Measurements from ENCODE around the gene PPP1R12B.
"Not testable (repeated sequence)": the region's sequence is repeated elsewhere in the genome, so short reads cannot be mapped to it uniquely, and the experiment has no call there.

PPP1R12B gene

DNA sequence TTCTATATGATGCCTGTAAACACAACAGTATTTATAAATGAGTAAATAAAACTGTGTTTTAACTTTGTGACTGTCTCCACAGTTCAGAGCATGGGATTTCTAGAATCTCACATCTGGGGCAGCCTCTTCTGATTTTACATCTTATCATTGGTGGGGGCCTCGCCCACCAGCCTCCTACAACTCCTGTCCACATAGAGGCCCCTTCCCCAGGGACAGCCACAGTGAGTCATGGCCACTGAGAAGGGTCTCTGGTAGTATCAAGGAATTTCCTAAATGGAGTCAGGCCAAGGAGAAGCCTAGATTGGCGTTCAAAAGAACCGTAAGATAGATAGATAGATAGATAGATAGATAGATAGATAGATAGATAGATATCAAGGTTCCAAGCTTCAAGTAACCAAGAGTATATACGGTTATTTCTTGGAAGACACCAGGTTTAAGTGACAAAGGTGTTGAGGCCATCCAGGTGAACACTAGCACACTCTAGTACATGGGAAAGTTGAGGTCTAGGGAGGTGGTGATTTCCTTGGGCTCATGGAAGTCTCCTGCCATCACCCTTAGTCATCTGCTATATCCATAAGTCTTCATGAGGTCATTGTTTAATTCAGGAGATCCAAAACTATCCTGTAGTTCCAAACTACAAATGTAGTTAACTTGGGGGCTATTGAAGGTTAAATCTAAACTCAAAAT is 240.1 kb downstream of the PPP1R12B start:
- no peak for TF ChIP-seq POLR2A (IDR thresholded peaks at IDR 0.05; ENCODE audit: low read depth, low read length)
- FAIRE-seq (no peak), DNase-seq (ENCODE audit: insufficient read length, low spot score) (peak; percentile 29)

DNA sequence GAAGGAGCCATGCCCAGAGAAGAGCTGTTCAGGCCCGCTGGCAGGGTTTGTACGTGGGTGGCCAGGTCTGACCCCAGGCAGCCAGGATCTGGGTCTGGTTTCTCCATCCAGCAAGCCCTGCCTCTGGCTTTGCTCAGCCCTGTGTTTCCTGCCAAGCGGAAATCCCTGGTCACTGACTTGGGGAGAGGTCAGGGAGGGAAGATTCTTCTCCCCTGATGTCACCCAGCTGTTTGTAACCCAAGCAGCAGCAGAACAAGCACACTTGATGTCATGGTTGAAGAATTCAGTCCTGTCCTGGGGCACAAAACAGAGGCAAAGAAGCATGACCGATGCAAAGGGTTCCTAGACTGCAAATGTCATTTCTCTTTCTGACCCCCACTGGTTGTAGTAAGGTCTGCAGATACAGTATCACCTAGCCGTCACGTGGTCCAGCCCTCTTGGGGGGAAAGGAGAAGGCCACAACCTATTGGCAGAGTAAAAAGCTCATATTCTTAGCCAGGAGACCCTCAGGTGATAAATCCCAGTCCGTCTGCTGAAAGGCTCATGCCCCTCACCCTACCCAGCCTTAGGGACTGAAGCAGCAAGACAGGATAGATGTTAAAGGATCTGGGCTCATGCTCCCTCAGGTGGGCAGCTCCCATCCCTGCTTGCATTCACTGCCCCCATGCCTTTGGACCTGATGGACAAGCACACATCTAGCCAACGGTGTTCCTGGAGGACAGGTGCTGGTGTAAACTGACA is 240.9 kb downstream of the PPP1R12B start:
- DNase-seq (ENCODE audit: insufficient read length, low spot score), result peak; percentile 87
- no peak for TF ChIP-seq POLR2A (IDR thresholded peaks at IDR 0.05; ENCODE audit: low read depth, low read length)
- peak; percentile 93 for FAIRE-seq

DNA sequence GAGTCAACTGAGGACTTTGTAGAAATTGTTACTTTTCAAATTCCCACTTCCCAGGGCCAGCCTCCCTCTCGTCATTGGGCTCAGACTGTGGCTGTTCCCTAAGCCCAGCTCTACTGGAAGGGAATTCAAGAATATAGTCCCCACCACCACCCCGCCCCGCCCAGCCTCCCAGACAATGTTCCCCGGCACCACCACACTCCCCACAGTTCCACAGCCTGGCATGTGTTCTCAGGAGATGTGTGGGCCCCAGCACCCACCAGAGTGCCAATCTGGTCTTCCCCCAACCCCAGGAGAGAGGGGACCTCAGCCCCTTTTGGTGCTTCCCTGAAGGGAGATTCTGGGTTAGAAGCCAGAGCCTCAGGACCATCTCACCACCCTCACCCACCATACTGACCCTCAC is 241.6 kb downstream of the PPP1R12B start:
- FAIRE-seq (no peak), DNase-seq (ENCODE audit: insufficient read length, low spot score) (no peak)
- no peak for TF ChIP-seq POLR2A (IDR thresholded peaks at IDR 0.05; ENCODE audit: low read depth, low read length)

DNA sequence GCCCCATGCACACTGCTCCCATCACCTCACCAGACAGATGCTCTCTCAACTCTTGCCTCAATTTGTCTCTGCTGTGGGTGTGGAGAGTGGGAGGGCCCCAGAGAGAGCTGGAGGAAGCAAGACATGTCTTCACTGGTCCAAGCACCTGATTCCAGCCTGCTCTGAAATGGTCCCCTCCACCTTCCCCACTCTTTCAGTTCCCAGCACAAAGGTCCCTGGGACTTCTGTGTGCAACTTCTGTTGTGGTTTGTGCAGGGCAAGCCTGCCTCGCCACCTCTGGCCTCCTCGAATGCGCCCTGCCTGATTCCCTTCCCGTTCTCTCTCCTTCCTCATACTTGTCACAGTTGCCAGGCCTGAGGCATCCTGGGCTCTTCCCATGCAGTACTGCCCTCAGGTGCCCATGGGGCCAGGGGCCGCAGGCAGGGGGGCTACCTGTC is 242.5 kb downstream of the PPP1R12B start:
- FAIRE-seq, result no peak
- no peak for DNase-seq (ENCODE audit: insufficient read length, low spot score)
- no peak for TF ChIP-seq POLR2A (IDR thresholded peaks at IDR 0.05; ENCODE audit: low read depth, low read length)

DNA sequence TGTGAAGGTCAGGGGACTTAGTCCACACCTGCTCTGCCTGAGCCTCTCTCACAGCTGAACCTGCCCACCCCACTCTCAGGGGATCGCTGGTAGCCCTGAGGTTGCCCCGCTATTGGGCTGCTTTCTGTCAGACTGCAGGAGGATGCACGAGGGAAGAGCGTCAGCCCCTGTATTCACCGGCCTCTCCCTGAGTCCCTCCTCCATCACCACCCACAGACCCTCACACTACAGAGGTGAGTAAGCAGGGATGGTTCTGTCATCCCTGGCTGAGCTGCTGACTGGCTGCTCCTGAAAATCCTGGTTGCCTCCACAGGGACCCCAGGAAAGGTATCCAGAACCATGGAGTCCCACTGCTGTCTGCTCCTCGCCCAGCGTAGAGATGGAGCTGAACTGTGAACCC is 243.0 kb downstream of the PPP1R12B start:
- FAIRE-seq (no peak), DNase-seq (ENCODE audit: insufficient read length, low spot score) (no peak)
- no peak for TF ChIP-seq POLR2A (IDR thresholded peaks at IDR 0.05; ENCODE audit: low read depth, low read length)

DNA sequence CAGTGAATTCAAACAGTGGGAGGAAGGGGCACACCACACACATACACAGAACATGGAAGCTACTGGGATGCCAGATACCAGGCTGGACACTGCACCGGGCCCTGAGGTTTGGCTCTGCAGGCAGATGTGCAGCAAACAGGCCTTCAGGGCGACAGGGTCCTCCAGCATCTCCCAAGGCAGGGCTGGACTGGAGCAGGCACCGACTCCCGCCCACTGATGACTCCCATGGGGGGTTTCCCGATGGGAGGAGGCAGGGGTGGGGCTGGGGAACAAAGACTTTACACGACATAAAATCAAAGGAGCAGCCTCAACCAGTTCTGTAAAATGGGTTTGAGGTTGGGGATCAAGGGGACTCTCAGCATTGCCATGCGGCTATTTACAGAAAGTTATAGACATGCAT is 243.6 kb downstream of the PPP1R12B start:
- TF ChIP-seq POLR2A (IDR thresholded peaks at IDR 0.05; ENCODE audit: low read depth, low read length), result no peak
- DNase-seq (ENCODE audit: insufficient read length, low spot score), result no peak
- FAIRE-seq, result no peak

DNA sequence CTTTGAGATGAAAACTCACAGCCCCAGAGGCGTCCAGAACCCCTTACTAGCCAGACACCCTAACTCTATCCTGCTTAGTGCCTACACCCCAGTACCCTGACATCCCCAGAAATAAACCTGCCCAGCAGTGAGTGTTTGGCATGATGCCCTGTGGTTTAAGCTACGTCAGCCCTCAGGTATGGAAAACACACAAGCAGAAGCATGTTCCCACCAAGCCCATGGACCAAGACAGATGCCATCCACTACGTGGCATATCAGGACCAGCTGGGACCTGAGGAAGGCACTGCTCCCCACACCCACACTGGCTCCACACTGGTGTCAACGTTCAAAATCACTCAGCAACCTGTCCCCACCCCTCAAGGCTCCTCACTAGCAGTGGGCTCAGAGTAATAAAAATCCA is 245.3 kb downstream of the PPP1R12B start:
- no peak for TF ChIP-seq POLR2A (IDR thresholded peaks at IDR 0.05; ENCODE audit: low read depth, low read length)
- DNase-seq (ENCODE audit: insufficient read length, low spot score) (peak; percentile 31), FAIRE-seq (no peak)

DNA sequence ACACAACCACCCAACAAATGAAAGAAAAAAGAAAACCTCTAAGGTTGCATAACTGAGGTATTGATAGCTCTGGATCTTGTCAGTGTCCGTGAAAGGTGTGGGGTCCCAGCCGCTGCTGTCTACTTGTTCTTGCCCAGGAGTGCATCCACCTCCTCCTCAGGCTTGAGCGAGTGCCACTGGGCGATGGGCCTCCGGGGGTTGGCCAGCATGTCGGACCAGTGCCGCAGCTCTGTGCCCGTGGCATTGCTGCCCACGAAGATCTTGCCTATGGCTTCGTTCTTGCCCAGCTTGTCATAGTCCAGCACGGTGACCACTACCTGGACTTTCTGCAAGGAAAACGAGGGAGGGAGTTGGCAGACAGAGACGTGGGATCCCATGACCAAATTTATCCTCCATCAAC is 248.1 kb downstream of the PPP1R12B start:
- no peak for TF ChIP-seq POLR2A (IDR thresholded peaks at IDR 0.05; ENCODE audit: low read depth, low read length)
- FAIRE-seq (no peak), DNase-seq (ENCODE audit: insufficient read length, low spot score) (no peak)

DNA sequence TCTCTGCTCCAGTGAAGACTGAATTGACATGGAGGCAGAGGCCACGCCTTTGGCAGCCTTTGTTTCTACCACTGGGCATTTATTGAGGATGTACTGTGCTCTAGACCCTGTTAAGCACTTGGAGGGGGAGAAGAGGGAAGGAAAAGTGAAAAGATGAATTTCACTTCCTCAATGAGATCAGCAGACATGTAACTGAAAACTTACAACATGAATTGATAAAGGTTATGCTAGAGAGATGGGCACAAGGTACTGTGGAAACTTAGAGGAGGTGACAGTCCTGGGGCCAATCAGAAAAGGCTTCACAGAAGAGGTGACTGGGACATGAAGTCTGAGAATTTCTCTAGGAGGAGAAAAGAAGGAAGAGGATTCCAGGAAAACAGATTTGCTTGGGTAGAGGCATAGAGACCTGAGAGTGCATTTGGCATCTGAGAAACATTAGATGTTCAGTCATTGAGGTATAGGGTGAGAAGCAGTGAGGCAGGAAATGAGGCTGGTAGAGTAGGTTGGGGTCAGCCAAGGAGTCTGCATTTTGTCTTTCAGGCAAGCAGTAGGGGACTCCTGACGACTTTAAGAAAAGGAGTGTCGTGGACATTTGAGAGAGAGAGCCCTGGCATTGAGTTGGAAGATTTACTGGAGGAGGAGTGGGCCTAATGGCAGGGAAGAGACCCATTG is 248.7 kb downstream of the PPP1R12B start:
- DNase-seq (ENCODE audit: insufficient read length, low spot score) (no peak), FAIRE-seq (no peak)
- no peak for TF ChIP-seq POLR2A (IDR thresholded peaks at IDR 0.05; ENCODE audit: low read depth, low read length)

DNA sequence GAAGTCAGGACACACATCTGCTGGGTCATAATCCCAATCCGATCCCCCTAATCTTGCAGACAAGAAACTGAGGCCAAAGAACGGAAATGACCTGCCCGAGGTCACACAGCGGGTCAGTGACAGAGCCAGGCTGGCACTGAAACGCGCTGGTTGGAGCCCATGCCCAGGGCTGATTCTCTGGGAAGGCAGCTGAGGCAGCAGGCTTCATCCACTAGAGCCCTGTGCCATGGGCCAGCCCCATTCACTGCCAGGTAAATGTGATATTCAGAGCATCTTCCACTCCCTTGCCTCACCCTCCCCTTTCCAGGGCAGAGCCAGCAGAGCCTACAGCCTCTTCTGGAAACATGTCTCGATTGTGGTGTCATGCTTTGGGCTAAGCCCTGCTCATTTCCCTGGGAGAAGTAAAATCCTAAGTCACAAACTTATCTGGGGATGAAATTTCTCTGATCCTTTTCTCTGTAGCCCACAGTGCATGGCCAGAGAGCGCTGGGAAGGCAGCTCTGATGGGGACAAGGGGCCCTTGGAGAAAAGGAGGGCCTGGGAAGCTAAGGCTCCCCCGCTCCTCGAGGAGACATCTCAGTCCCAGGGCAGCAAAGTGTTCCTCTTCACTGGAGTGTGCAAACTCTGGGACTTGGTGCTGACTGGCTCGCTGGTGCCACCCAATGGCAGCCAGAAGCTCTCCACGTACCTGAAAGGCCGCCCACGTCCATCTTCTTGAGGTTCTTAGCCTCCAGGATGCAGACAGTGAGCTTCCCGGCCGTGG is 251.4 kb downstream of the PPP1R12B start:
- DNase-seq (ENCODE audit: insufficient read length, low spot score) (peak; percentile 63), FAIRE-seq (no peak)
- no peak for TF ChIP-seq POLR2A (IDR thresholded peaks at IDR 0.05; ENCODE audit: low read depth, low read length)

DNA sequence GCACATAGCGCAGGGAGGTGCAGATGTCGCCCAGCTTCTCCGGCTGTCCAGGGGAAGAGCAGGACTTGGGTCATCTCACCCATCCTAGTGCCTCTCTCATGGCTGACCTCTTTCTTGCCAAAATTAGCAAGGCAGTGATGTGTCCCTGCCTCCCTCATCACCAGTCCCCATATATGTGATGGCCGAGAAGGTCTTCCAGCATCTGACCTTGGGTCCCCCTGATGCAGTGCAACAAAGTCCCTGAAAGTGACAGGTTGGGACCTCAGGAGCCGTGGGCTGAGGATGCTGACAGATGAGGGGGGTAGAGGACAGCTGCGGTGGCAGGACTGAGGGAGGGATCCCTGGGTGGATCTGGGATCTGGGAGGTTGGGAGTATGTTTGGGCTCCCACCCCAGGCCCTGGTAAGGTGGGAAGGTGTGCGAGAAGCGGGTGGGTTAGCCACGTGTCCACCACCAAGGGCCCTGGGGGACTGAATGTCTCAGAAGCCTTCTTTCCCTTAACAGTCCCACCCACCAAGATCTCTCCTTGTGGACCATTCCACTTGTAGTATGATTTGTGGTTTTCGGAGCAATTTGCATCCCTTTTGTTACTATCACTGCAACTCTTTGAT is 252.0 kb downstream of the PPP1R12B start:
- TF ChIP-seq POLR2A (IDR thresholded peaks at IDR 0.05; ENCODE audit: low read depth, low read length), result no peak
- FAIRE-seq (no peak), DNase-seq (ENCODE audit: insufficient read length, low spot score) (no peak)

DNA sequence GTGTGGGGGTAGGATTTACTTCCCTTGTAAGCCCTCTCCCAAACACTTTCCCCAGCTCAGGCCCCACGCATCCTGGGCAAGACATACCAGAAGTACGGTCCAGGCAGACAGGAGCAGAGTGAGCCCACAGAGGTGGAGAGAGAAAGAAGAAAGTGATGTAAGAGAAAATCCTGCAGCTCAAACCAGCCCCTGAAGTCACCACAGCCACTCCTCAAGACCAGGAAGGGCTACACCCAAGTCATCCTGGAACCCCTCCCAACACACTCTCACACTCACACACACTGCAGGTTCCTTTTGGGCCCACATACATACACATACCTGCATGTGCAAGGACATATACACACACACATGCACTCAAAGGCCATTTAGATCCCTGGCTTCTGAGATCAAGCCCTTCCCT is 254.9 kb downstream of the PPP1R12B start:
- FAIRE-seq (no peak), DNase-seq (ENCODE audit: insufficient read length, low spot score) (no peak)
- TF ChIP-seq POLR2A (IDR thresholded peaks at IDR 0.05; ENCODE audit: low read depth, low read length), result no peak

DNA sequence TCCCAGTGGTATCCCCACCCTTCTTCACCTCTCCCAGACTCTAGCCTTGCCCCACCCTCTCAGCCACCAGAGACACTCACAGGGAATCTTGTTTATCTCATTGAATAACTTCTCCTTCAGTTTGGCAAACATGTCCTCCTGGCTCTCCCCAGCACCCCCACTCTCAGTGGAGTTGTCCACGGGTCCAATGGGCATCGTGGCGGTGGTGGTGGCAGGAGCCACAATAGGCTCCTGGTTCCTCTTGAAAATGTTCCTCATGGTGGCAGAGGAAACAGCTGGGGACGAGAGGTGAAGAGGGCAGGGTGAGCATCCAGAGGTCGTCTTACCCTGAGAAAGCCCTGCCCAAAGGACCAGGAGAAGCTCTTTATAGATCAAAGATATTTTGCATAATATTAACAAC is 257.0 kb downstream of the PPP1R12B start:
- no peak for TF ChIP-seq POLR2A (IDR thresholded peaks at IDR 0.05; ENCODE audit: low read depth, low read length)
- no peak for DNase-seq (ENCODE audit: insufficient read length, low spot score)

DNA sequence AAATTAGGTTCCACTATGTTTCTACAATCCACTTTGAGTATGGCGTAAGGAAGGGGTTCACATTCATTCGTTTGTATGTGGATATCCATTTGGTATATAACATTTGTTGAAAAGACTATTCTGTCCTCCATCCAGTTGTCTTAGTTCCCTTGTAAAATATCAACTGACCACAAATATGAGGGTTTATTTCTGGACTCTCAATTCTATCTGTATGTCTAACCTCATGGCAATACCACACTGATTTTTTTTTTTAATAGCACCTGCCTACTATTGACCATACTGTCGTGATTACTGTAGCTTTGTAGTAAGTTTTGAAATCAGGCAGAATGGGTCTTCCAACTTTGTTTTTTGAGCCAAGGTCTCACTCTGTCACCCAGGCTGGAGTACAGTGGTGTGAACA is 263.5 kb downstream of the PPP1R12B start:
- not testable (repeated sequence) for FAIRE-seq; DNase-seq (ENCODE audit: insufficient read length, low spot score)

More for the DNA sequence above, 257.0 kb downstream of the PPP1R12B start:
- no peak for FAIRE-seq
